ENCODE results near the gene FN3K.
A peak's percentile ranks its signal among the peaks of the same experiment; 100 is the strongest.

FN3K gene

DNA sequence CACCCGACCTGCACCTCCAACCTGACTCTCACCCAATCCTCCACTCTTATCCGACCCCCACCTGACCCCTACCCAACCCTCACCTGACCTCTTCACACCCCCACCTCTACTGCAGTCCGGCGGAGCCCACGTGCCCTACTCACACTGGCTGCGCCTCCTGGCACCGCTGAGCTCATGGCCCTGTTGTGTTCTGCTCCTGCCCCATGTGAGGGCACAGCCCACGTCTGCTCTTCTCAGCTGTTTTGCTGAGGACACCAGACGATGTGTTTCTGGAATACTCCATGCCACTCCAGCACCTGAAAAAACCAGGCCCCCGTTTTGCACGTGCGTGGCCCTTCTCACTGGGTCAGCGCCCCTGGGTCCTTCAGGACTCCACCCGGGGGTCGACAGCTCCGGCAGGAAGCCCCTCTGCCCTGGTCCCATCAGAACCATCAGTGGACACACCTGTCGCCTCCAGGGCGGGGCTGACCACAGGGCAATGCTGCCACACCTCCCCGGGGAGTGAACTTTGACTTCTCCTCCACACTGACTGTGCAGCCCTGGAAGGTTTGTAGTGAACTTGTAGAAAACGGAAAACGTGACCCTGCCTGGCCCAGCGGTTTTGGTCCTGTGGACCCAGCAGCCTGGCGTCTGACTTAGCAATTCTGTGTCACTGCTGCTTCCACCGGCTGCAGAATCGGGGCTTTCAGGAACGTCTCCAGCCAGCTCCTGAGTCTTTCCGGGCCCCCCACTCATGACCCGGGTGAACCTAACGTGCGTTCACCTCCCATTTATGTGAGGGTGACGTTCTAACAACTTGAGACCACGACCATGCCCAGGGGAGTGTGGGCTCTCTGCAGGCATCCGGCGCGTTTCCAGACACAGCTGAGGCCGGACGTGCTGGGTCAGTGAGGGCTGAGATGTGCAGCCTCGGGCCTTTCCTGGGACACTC is 31.2 kb upstream of the FN3K start:
- no peak for DNase-seq (ENCODE audit: low spot score)
- in situ Hi-C loops (cut with MboI; ENCODE audit: low sequenced_read_pairs, unreplicated experiment): no loop called here
- TF ChIP-seq, protein P1, sequence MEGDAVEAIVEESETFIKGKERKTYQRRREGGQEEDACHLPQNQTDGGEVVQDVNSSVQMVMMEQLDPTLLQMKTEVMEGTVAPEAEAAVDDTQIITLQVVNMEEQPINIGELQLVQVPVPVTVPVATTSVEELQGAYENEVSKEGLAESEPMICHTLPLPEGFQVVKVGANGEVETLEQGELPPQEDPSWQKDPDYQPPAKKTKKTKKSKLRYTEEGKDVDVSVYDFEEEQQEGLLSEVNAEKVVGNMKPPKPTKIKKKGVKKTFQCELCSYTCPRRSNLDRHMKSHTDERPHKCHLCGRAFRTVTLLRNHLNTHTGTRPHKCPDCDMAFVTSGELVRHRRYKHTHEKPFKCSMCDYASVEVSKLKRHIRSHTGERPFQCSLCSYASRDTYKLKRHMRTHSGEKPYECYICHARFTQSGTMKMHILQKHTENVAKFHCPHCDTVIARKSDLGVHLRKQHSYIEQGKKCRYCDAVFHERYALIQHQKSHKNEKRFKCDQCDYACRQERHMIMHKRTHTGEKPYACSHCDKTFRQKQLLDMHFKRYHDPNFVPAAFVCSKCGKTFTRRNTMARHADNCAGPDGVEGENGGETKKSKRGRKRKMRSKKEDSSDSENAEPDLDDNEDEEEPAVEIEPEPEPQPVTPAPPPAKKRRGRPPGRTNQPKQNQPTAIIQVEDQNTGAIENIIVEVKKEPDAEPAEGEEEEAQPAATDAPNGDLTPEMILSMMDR (IDR thresholded peaks at IDR 0.05; ENCODE audit: borderline replicate concordance, control extremely low read depth, extremely low read depth, insufficient read depth, missing control alignments): no peak

DNA sequence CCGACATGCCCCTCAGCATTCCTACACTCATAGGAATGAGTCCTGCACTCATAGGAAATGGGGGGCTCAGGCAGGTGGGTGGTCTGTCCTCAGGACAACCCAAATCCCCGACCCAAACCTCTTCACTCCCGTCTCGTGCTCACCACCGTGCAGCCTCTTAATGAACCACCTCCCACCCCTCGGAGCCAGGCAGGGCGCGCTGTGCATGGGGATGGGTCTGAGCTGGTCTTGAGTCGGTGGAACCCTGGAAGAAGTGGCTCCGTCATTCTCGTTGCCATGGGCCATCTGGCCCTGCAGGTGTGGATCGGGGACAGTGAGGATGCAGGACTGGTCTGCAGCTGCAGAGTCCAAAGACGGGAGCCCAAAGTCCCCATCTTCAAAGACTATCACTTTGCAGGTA is 30.5 kb upstream of the FN3K start:
- in situ Hi-C loops (cut with MboI; ENCODE audit: low sequenced_read_pairs, unreplicated experiment): no loop called here
- DNase-seq (ENCODE audit: low spot score): no peak
- TF ChIP-seq, protein P1 (IDR thresholded peaks at IDR 0.05; ENCODE audit: borderline replicate concordance, control extremely low read depth, extremely low read depth, insufficient read depth, missing control alignments): no peak

DNA sequence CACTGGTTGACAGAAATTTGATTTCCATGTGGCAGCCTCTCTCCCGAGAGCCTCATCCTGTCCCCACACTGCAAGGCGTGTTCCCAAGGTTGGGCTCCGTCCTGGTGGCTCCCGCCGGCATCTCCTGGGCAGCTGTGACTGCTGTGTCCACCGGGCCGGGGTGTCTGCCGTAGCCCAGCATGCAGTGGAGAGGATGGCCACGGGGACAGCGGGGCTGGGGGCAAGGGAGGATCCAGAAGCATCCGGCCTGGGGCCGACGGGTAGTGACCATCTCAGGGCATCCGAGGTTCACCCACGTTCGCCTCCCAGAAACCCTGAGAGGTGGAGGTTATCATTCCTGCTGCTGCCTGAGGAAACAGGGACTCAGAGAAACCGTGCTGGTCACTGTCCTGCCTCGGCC is 29.7 kb upstream of the FN3K start:
- TF ChIP-seq, protein P1 (IDR thresholded peaks at IDR 0.05; ENCODE audit: borderline replicate concordance, control extremely low read depth, extremely low read depth, insufficient read depth, missing control alignments): no peak
- in situ Hi-C loops (cut with MboI; ENCODE audit: low sequenced_read_pairs, unreplicated experiment): no loop called here
- DNase-seq (ENCODE audit: low spot score): no peak

DNA sequence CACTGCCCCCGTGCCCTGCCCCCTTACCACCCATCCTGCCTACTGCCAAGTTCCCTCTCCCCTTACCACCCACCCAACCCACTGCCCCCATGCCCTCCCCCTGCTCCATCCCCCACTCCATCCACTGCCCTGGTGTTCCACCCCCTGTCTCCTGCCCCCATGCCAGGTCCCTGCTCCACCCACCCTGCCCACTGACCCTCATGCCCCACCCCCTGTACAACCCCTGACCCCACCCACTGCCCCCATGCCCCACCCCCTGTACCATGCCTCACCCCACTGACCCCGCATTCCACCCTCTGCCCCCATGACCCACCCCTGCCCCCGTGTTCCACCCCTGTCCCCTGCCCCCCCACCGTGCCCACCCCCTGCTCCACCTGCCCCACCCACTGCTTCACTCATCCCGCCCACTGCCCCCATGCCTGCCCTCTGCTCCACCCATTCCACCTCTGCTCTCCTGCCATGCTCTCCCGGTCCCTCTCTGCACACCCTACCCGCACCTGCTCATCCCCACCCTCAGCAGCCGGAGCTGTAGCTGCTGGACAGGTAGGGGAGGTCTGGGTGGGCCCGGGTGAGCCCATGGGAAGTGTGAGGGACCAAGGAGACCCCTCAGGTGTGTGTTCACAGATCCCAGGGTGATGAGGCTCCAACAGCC is 26.3 kb upstream of the FN3K start:
- TF ChIP-seq, protein P1 (IDR thresholded peaks at IDR 0.05; ENCODE audit: borderline replicate concordance, control extremely low read depth, extremely low read depth, insufficient read depth, missing control alignments): no peak
- in situ Hi-C loops (cut with MboI; ENCODE audit: low sequenced_read_pairs, unreplicated experiment): no loop called here
- peak; percentile 52 for DNase-seq (ENCODE audit: low spot score)

DNA sequence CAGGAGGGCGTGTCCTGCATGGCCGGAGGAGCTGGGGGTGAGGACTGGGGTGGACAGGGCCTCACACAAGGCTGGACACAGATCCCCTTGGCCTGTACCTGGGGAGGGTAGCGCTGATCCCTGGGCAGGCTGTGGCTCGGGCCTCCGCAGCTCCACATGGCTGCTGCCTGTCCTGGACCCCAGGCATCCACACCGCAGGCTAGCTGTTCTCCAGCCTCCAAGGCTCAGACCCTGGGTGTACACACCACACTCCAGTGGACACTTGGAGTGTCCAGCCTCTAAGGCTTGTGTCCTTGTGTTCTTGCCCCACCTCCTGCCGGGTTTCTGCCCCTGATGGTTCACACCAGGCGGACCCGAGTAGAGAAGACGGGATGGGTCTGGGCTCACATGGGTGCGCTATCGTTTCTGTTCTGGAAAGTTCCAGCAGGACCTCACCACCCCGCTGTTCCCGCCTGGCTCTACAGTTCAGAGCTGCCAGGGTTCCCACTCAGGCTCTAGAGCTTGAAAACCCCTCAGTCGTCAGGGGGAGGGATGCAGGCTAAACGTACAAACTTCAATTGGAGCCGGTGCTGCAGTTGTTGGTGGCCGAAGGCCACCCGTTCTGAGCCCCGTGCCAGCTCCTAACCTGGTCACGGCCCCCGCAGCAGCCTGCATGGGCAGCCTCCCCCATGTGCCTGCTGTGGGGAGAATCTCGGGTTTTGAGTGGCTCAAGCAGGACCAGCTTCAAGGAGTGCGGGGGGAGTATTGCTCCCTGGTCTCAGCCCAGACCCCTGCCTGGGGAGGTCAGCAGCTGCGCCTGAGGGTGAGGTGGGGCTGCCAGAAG is 25.5 kb upstream of the FN3K start:
- in situ Hi-C loops (cut with MboI; ENCODE audit: low sequenced_read_pairs, unreplicated experiment): no loop called here
- TF ChIP-seq, protein P1 (IDR thresholded peaks at IDR 0.05; ENCODE audit: borderline replicate concordance, control extremely low read depth, extremely low read depth, insufficient read depth, missing control alignments): no peak
- DNase-seq (ENCODE audit: low spot score): no peak

All from GM13976 (cell line).